HepG2 (cell line): Measurements from ENCODE around the gene NRN1L. TPM values are rescaled to one million over a fixed set of nuclear protein-coding genes. Genes with fewer than 3 reads are reported as not detected.

Source experiments
- HMGXB4 ChIP-seq, 2 experiments: sonication (generic) in 1 of 2; formaldehyde crosslinking in 1 of 2; IDR thresholded peaks; 2 replicates each; pipeline versions ENCODE4 v1.4.0 to v1.6.1; 2018 to 2020; ENCODE audit warnings: missing genetic modification reagents in 2 of 2, borderline replicate concordance in 1 of 2, low read depth in 1 of 2, mild to moderate bottlenecking in 1 of 2, missing biosample characterization in 1 of 2
- MAX ChIP-seq: IDR thresholded peaks from 2 replicates; pipeline ENCODE4 v1.6.1; 2012; ENCODE audit warnings: inconsistent platforms
- TBP ChIP-seq: sonication (generic); formaldehyde crosslinking; IDR thresholded peaks from 2 replicates; pipeline ENCODE4 v1.5.0; 2020; ENCODE audit warnings: missing genetic modification reagents
- TGIF2 ChIP-seq: IDR thresholded peaks from 2 replicates; pipeline ENCODE4 v1.6.1; 2016; ENCODE audit warnings: control low read depth, missing compliant biosample characterization
- THRA ChIP-seq: sonication (generic); formaldehyde crosslinking; IDR thresholded peaks from 2 replicates; pipeline ENCODE4 v1.4.0; 2020; ENCODE audit warnings: missing genetic modification reagents, borderline replicate concordance
- ZGPAT ChIP-seq: IDR thresholded peaks from 2 replicates; pipeline ENCODE4 v1.6.1; 2016; ENCODE audit warnings: mild to moderate bottlenecking
- ZNF18 ChIP-seq: sonication (generic); formaldehyde crosslinking; IDR thresholded peaks from 2 replicates; pipeline ENCODE4 v1.8.0; 2022; ENCODE audit warnings: mild to moderate bottlenecking, missing genetic modification reagents; ENCODE audit not compliant: insufficient replicate concordance
- ZNF407 ChIP-seq: sonication (generic); formaldehyde crosslinking; IDR thresholded peaks from one replicate; pipeline ENCODE4 v1.5.1; 2020; ENCODE audit warnings: mild to moderate bottlenecking, missing genetic modification reagents; ENCODE audit errors: not compliant biosample characterization
- ZNF589 ChIP-seq: sonication (generic); formaldehyde crosslinking; conservative IDR thresholded peaks from 2 replicates; pipeline ENCODE4 v1.8.0; 2022; ENCODE audit warnings: mild to moderate bottlenecking, moderate library complexity, missing genetic modification reagents
- ZNF788 ChIP-seq: sonication (generic); formaldehyde crosslinking; IDR thresholded peaks from 2 replicates; pipeline ENCODE4 v1.5.0; 2020; ENCODE audit warnings: mild to moderate bottlenecking, missing genetic modification reagents, borderline replicate concordance
- ZNF891 ChIP-seq: sonication (generic); formaldehyde crosslinking; IDR thresholded peaks from 2 replicates; pipeline ENCODE4 v1.5.0; 2020; ENCODE audit warnings: mild to moderate bottlenecking, missing genetic modification reagents
- polyA plus RNA-seq, 8 experiments: library from polyadenylated mRNA; depleted of rRNA in 3 of 8; stranded (reverse) in 7 of 8; unstranded in 1 of 8; fragments of >200 nt; fragmentation: Illumina TruSeq in 4 of 8; extraction: Trizol in 4 of 8; gene quantifications; 2 replicates each; pipeline versions ENCODE4 v1.2.1 to v1.2.3, GENCODE V29; 2011 to 2016; ENCODE audit warnings: low read depth in 4 of 8, missing spikeins in 1 of 8, mixed read lengths in 1 of 8; ENCODE audit not compliant: insufficient read depth in 1 of 8
- total RNA-seq, 5 experiments: library from RNA; depleted of rRNA; stranded (reverse); fragments of >200 nt; fragmentation: Illumina TruSeq; extraction: Trizol; gene quantifications; 2 replicates each; pipeline ENCODE4 v1.2.3, GENCODE V29; 2016; ENCODE audit warnings: low read depth in 1 of 5

The NRN1L gene
- total and polyA plus RNA-seq, 2 of the 13 experiments (the other 11 are each of a cell fraction or from before 2014, with no cell fraction given) = 0.53 to 1.2 TPM

- TF ChIP-seq ZNF407 (CRISPR knock-in tag) = peak; percentile 54
- peak; percentile 47; the same call in 1 of the 2 replicates for TF ChIP-seq ZNF589
- TF ChIP-seq ZNF18 = peak; percentile 76
- TF ChIP-seq MAX = peak; percentile 87
- TF ChIP-seq ZNF891 (CRISPR knock-in tag) = no peak; the same call in 1 of the 2 replicates
- TF ChIP-seq TGIF2 (CRISPR knock-in tag) = no peak; the same call in 1 of the 2 replicates
- TF ChIP-seq ZNF788 (CRISPR knock-in tag) = peak; percentile 28; the same call in 1 of the 2 replicates
- no peak for TF ChIP-seq TBP (CRISPR knock-in tag)
- peak; percentile 7; the same call in 1 of the 2 replicates for TF ChIP-seq THRA (CRISPR knock-in tag)
- TF ChIP-seq ZGPAT (CRISPR knock-in tag) = peak; percentile 54; the same call in 1 of the 2 replicates
- TF ChIP-seq HMGXB4 (CRISPR knock-in tag; IDR thresholded peaks at IDR 0.05; ENCODE audit: borderline replicate concordance in 1 of 2, low read depth in 1 of 2) = peak; percentile 60 to 86
Observed at GRCh38 chr16:67842509-67843342, 42.0 kb upstream of the NRN1L start (continued).
